ENCODE data around the gene CLTCL1.
"Not testable (repeated sequence)": the region's sequence is repeated elsewhere in the genome, so short reads cannot be mapped to it uniquely, and the experiment has no call there.

Gene CLTCL1

GRCh38 chr22:19290400-19291217 lies 910 bp downstream of the CLTCL1 start:
- peak; percentile 7 for DNase-seq

- no peak for DNase-seq
Observed at GRCh38 chr22:19289475-19290161, 1.9 kb downstream of the CLTCL1 start.

GRCh38 chr22:19287889-19288288 lies 3.6 kb downstream of the CLTCL1 start:
- no peak for DNase-seq

- DNase-seq: no peak
Observed at GRCh38 chr22:19287076-19287707, 4.3 kb downstream of the CLTCL1 start.

GRCh38 chr22:19285831-19286230 lies 5.7 kb downstream of the CLTCL1 start:
- DNase-seq: no peak

- DNase-seq: not testable (repeated sequence)
Observed at GRCh38 chr22:19279143-19279542, 12.4 kb downstream of the CLTCL1 start.

GRCh38 chr22:19277785-19278184 lies 13.7 kb downstream of the CLTCL1 start:
- no peak for DNase-seq

GRCh38 chr22:19275919-19276600 lies 15.5 kb downstream of the CLTCL1 start:
- DNase-seq: no peak

GRCh38 chr22:19275513-19275912 lies 16.0 kb downstream of the CLTCL1 start:
- no peak for DNase-seq

- DNase-seq: no peak
Observed at GRCh38 chr22:19275104-19275503, 16.4 kb downstream of the CLTCL1 start.

- DNase-seq: no peak
Observed at GRCh38 chr22:19271856-19272535, 19.5 kb downstream of the CLTCL1 start.

- no peak for DNase-seq
Observed at GRCh38 chr22:19271273-19271855, 20.2 kb downstream of the CLTCL1 start.

GRCh38 chr22:19270873-19271272 lies 20.6 kb downstream of the CLTCL1 start:
- DNase-seq: no peak

- no peak for DNase-seq
Observed at GRCh38 chr22:19266547-19267086, 24.9 kb downstream of the CLTCL1 start.

- DNase-seq: no peak
Observed at GRCh38 chr22:19265779-19266178, 25.7 kb downstream of the CLTCL1 start.

GRCh38 chr22:19260804-19261203 lies 30.7 kb downstream of the CLTCL1 start:
- no peak for DNase-seq

GRCh38 chr22:19260194-19260593 lies 31.3 kb downstream of the CLTCL1 start:
- no peak for DNase-seq

GRCh38 chr22:19258968-19259288 lies 32.6 kb downstream of the CLTCL1 start:
- DNase-seq: not testable (repeated sequence)

GRCh38 chr22:19258371-19258770 lies 33.1 kb downstream of the CLTCL1 start:
- no peak for DNase-seq

- not testable (repeated sequence) for DNase-seq
Observed at GRCh38 chr22:19256362-19256761, 35.2 kb downstream of the CLTCL1 start.

- no peak for DNase-seq
Observed at GRCh38 chr22:19253143-19253542, 38.4 kb downstream of the CLTCL1 start.

All from CD4-positive, alpha-beta T cell treated with Interleukin-6 for 4 hours (primary cell).